GM12878 (cell line): Measurements from ENCODE around the gene POLRMT. TPM values are rescaled to one million over a fixed set of nuclear protein-coding genes. Genes with fewer than 3 reads are reported as not detected.

Experiments
- ATAC-seq: fragments of 200-7000 bp; cut with Tn5 transposase; 3 replicates; pipeline ENCODE4 v1.9.1; 2020; ENCODE audit warnings: mild to moderate bottlenecking, moderate library complexity
- BruUV-seq: library from RNA; stranded (reverse); fragments of 400-500 nt; replicated peaks from 2 replicates; lab custom pipeline; 2021; lab: Mats Ljungman, UMichigan
- CTCF ChIA-PET: fragments of 300-600 bp; sonication (Branson Sonifier 250); formaldehyde crosslinking; extraction: SDS; loops from one replicate; lab custom pipeline; 2021; ENCODE audit warnings: inconsistent platforms; lab: Yijun Ruan, JAX
- POLR2A ChIA-PET: fragments of 350-600 bp; formaldehyde crosslinking; extraction: SDS; loops from one replicate; lab custom pipeline; 2021; ENCODE audit warnings: inconsistent platforms; lab: Charles Lee
- RAD21 ChIA-PET: fragments of 300-600 bp; sonication (Branson Sonifier 250); formaldehyde crosslinking; loops from one replicate; lab custom pipeline; 2023; ENCODE audit warnings: antibody characterized with exemption; ENCODE audit not compliant: unreplicated experiment; lab: Charles Lee
- SMC1A ChIA-PET: fragments of 300-600 bp; sonication (Branson Sonifier 250); formaldehyde crosslinking; loops from one replicate; lab custom pipeline; 2023; ENCODE audit not compliant: unreplicated experiment, uncharacterized antibody; lab: Charles Lee
- DNase-seq: peaks from one replicate; pipeline ENCODE4 v3.0.0-alpha.2; 2011; ENCODE audit warnings: low read depth, low spot score
- FAIRE-seq: peaks from 3 replicates; lab custom pipeline; 2011; peaks lifted over from hg19 to GRCh38; lab: Jason Lieb, UNC
- H2AFZ ChIP-seq: 2 replicates; pipeline ENCODE4 v1.6.0; 2011; ENCODE audit warnings: low read depth, low read length, control low read depth; ENCODE audit not compliant: control insufficient read depth
- H3K27ac ChIP-seq: 2 replicates; pipeline ENCODE4 v1.5.1; 2011; ENCODE audit warnings: control low read depth; ENCODE audit not compliant: control insufficient read depth, insufficient read depth
- H3K27me3 ChIP-seq, 2 experiments: replicated peaks in 1 of 2; 2 replicates each; pipeline versions ENCODE4 v1.6.0 to v1.6.1; 2011; ENCODE audit warnings: low read length in 1 of 2; ENCODE audit not compliant: control insufficient read depth in 2 of 2, insufficient read depth in 2 of 2
- H3K36me3 ChIP-seq, 2 experiments: 2 replicates each; pipeline ENCODE4 v1.5.1; 2011; ENCODE audit warnings: low read length in 1 of 2; ENCODE audit not compliant: control insufficient read depth in 2 of 2, insufficient read depth in 2 of 2
- H3K4me1 ChIP-seq: 2 replicates; pipeline ENCODE4 v1.6.1; 2011; ENCODE audit warnings: mild to moderate bottlenecking, low read length, moderate library complexity, mixed read lengths; ENCODE audit not compliant: control insufficient read depth, insufficient read depth
- H3K4me2 ChIP-seq: 2 replicates; pipeline ENCODE4 v1.6.0; 2011; ENCODE audit warnings: control low read depth; ENCODE audit not compliant: control insufficient read depth, insufficient read depth
- H3K4me3 ChIP-seq: fragments of 200-600 bp; sonication (generic); 2 replicates; pipeline ENCODE4 v1.5.1; 2016
- H3K79me2 ChIP-seq: 2 replicates; pipeline ENCODE4 v1.6.0; 2011; ENCODE audit warnings: low read length; ENCODE audit not compliant: control insufficient read depth, insufficient read depth
- H3K9ac ChIP-seq: 2 replicates; pipeline ENCODE4 v1.8.0; 2011; ENCODE audit warnings: low read length, control low read depth, mixed read lengths; ENCODE audit not compliant: control insufficient read depth, insufficient read depth
- H3K9me3 ChIP-seq: replicated peaks from 3 replicates; pipeline ENCODE4 v1.5.1; 2011; ENCODE audit warnings: mild to moderate bottlenecking, low read length; ENCODE audit not compliant: control insufficient read depth, insufficient read depth
- H4K20me1 ChIP-seq: 2 replicates; pipeline ENCODE4 v1.6.0; 2011; ENCODE audit not compliant: control insufficient read depth, insufficient read depth
- ASH2L ChIP-seq: fragments of 300-600, 200-600 bp; sonication (generic); IDR thresholded peaks from 2 replicates; pipeline ENCODE4 v1.6.1; 2017; ENCODE audit warnings: low read depth, mild to moderate bottlenecking, borderline replicate concordance
- ATF2 ChIP-seq: IDR thresholded peaks from 2 replicates; pipeline ENCODE4 v1.6.1; 2012; ENCODE audit warnings: low read length, inconsistent platforms
- ATF3 ChIP-seq: IDR thresholded peaks from 2 replicates; pipeline ENCODE4 v1.6.1; 2011; ENCODE audit warnings: low read depth, mild to moderate bottlenecking, low read length, moderate library complexity, borderline replicate concordance; ENCODE audit errors: extremely low read depth
- BMI1 ChIP-seq: fragments of 450-650 bp; IDR thresholded peaks from 2 replicates; pipeline ENCODE4 v1.6.1; 2016; ENCODE audit warnings: mild to moderate bottlenecking, moderate library complexity, borderline replicate concordance
- ESRRA ChIP-seq: IDR thresholded peaks from 2 replicates; pipeline ENCODE4 v1.6.1; 2012; ENCODE audit warnings: mild to moderate bottlenecking, low read length, improper control_type of control experiment
- FOXK2 ChIP-seq: fragments of 450-650 bp; IDR thresholded peaks from 2 replicates; pipeline ENCODE4 v1.6.1; 2017; ENCODE audit warnings: mild to moderate bottlenecking, moderate library complexity
- GABPA ChIP-seq: IDR thresholded peaks from 2 replicates; pipeline ENCODE4 v1.6.1; 2014; ENCODE audit warnings: antibody characterized with exemption, low read depth, mild to moderate bottlenecking, inconsistent platforms
- HCFC1 ChIP-seq: fragments of 150-350 bp; IDR thresholded peaks from 2 replicates; pipeline ENCODE4 v1.6.1; 2014; ENCODE audit warnings: low read length
- HDAC2 ChIP-seq: fragments of 200-600 bp; sonication (generic); IDR thresholded peaks from 2 replicates; pipeline ENCODE4 v1.6.1; 2017
- HDAC6 ChIP-seq: fragments of 200-600 bp; sonication (generic); IDR thresholded peaks from one replicate; pipeline ENCODE4 v1.8.0; 2017; ENCODE audit warnings: antibody characterized with exemption; ENCODE audit not compliant: unreplicated experiment
- HDGF ChIP-seq: fragments of 450-650 bp; IDR thresholded peaks from 2 replicates; pipeline ENCODE4 v1.6.1; 2016; ENCODE audit warnings: antibody characterized with exemption
- IKZF1 ChIP-seq: fragments of 450-650 bp; conservative IDR thresholded peaks from 2 replicates; pipeline ENCODE4 v1.6.1; 2017; ENCODE audit warnings: antibody characterized with exemption, mild to moderate bottlenecking
- MEF2B ChIP-seq: fragments of 450-650 bp; IDR thresholded peaks from 2 replicates; pipeline ENCODE4 v1.6.1; 2018; ENCODE audit warnings: mild to moderate bottlenecking, moderate library complexity; ENCODE audit not compliant: partially characterized antibody, poor library complexity, severe bottlenecking
- MLLT1 ChIP-seq: fragments of 450-650 bp; IDR thresholded peaks from 2 replicates; pipeline ENCODE4 v1.6.1; 2016; ENCODE audit warnings: mild to moderate bottlenecking
- NBN ChIP-seq: fragments of 450-650 bp; IDR thresholded peaks from 2 replicates; pipeline ENCODE4 v1.6.1; 2016
- NFYB ChIP-seq: IDR thresholded peaks from 2 replicates; pipeline ENCODE4 v1.6.1; 2011; ENCODE audit warnings: low read depth, mild to moderate bottlenecking, low read length, improper control_type of control experiment, moderate library complexity; ENCODE audit not compliant: insufficient read depth
- NRF1 ChIP-seq: conservative IDR thresholded peaks from 2 replicates; pipeline ENCODE4 v1.6.1; 2011; ENCODE audit warnings: mild to moderate bottlenecking, low read depth, low read length, improper control_type of control experiment
- RCOR1 ChIP-seq: conservative IDR thresholded peaks from 2 replicates; pipeline ENCODE4 v1.6.1; 2012; ENCODE audit warnings: low read depth, low read length, improper control_type of control experiment
- SMAD5 ChIP-seq: IDR thresholded peaks from 2 replicates; pipeline ENCODE4 v1.6.1; 2016; ENCODE audit warnings: antibody characterized with exemption, low read depth
- SP1 ChIP-seq: IDR thresholded peaks from one replicate; pipeline ENCODE4 v1.6.1; 2011; ENCODE audit warnings: low read depth, low read length
- TAF1 ChIP-seq: IDR thresholded peaks from 2 replicates; pipeline ENCODE4 v1.6.1; 2011; ENCODE audit warnings: mild to moderate bottlenecking, low read depth, low read length, borderline replicate concordance
- WRNIP1 ChIP-seq: IDR thresholded peaks from 2 replicates; pipeline ENCODE4 v1.6.1; 2011; ENCODE audit warnings: low read depth, low read length, improper control_type of control experiment, borderline replicate concordance
- ZBED1 ChIP-seq: IDR thresholded peaks from 2 replicates; pipeline ENCODE4 v1.6.1; 2016; ENCODE audit warnings: borderline replicate concordance
- whole genome bisulfite sequencing: methylation state at CpG from one replicate; pipeline ENCODE4 v1.1.6; 2016; ENCODE audit warnings: low lambda C conversion rate; ENCODE audit not compliant: insufficient replicate concordance, insufficient coverage; ENCODE audit errors: missing lambda C conversion rate; 5-methylcytosine and 5-hydroxymethylcytosine counted together
- in situ Hi-C: fragments of 300-500 bp; cut with MboI; formaldehyde crosslinking; loops from 9 replicates; pipeline ENCODE4 v1.14.3; 2018; ENCODE audit warnings: mixed read lengths
- intact Hi-C: fragments of 100-400 bp; cut with micrococcal nuclease; formaldehyde crosslinking; loops from one replicate; pipeline ENCODE4 v1.14.2; 2022; ENCODE audit not compliant: unreplicated experiment
- polyA plus RNA-seq, 11 experiments: library from polyadenylated mRNA; depleted of rRNA in 4 of 11; unstranded in 6 of 11; stranded (reverse) in 5 of 11; fragments of >200 nt; fragmentation: Nextera tagmentation in 4 of 11; fragmentation: Illumina TruSeq in 1 of 11; extraction: Ambion mirVana in 4 of 11; extraction: Trizol in 1 of 11; gene quantifications; 1 replicate in 1 of 11; 2 replicates in 10 of 11; pipeline versions ENCODE4 v1.2.1 to v1.2.3, GENCODE V29; 2011 to 2016; ENCODE audit warnings: inconsistent platforms in 2 of 11, missing spikeins in 2 of 11, low read depth in 1 of 11
- total RNA-seq, 4 experiments: library from RNA; depleted of rRNA in 3 of 4; stranded (reverse); fragments of >200 nt in 3 of 4; fragmentation: Illumina TruSeq in 1 of 4; extraction: Trizol in 1 of 4; gene quantifications; 2 replicates each; pipeline versions ENCODE4 v1.2.1 to v1.2.3, GENCODE V29; 2013 to 2021

The POLRMT gene
- total and polyA plus RNA-seq, 10 of the 15 experiments (the other 5 are each of a cell fraction or from before 2014, with no cell fraction given): 9.9 to 57.6 (median 34.6) TPM

- intact Hi-C loops: loop anchor here (5.0 kb wide), 1 partner anchor 148 kb away; no protein-coding TSS in a partner anchor
- DNase-seq (no peak), ATAC-seq (peak; percentile 90), FAIRE-seq (no peak)
- POLR2A ChIA-PET: no interaction called here
- Histone ChIP-seq H4K20me1 (no peaks in the 10 kb centered on the region), H3K9ac (no peak overlapping the region), H3K4me3 (no peak overlapping the region), H3K9me3 (no peaks in the 10 kb centered on the region), H3K36me3 (peaks cover 0 to 30% of the 10 kb centered on the region in 2 experiments; a peak in 3 of 4 replicates), H2AFZ (no peak overlapping the region), H3K27me3 (peaks cover 4 to 9% of the 10 kb centered on the region in 2 experiments), H3K4me2 (no peak overlapping the region), H3K4me1 (no peaks in the 10 kb centered on the region), H3K79me2 (peaks cover 3% of the 10 kb centered on the region; the same call in 1 of the 2 replicates), H3K27ac (no peak overlapping the region)
- SMC1A ChIA-PET: interaction anchor here (1.1 kb wide), 1 partner anchor 150 kb away, joined by 3 read pairs; no protein-coding TSS in a partner anchor
- 42% methylated on average over 36 of the region's 38 CpGs for WGBS
- in situ Hi-C loops: loop anchor here (5.0 kb wide), 1 partner anchor 148 kb away; no protein-coding TSS in a partner anchor
- RAD21 ChIA-PET: interaction anchor here (1.8 to 2.8 kb wide), 2 partner anchors 10 to 150 kb away, joined by 7 to 11 read pairs; no protein-coding TSS in a partner anchor
- CTCF ChIA-PET: interaction anchor here (0.6 to 1.5 kb wide), 7 partner anchors 52 to 153 kb away, joined by 3 to 8 read pairs (median 4); no protein-coding TSS in a partner anchor
- BruUV-seq: no TSS peak
- no peak for TF ChIP-seq HCFC1
- no peak for TF ChIP-seq ASH2L
- 0 out of 2 replicates have a peak, but pooled peaks have one; percentile 11 for TF ChIP-seq TAF1
- no peak for TF ChIP-seq ESRRA
- TF ChIP-seq NRF1: no peak
- TF ChIP-seq GABPA: no peak
- TF ChIP-seq HDGF: no peak
- TF ChIP-seq MEF2B: no peak
- TF ChIP-seq ATF2: peak; percentile 30; the same call in 1 of the 2 replicates
- TF ChIP-seq NFYB: no peak
- TF ChIP-seq SP1: no peak
- no peak for TF ChIP-seq NBN
- TF ChIP-seq ATF3: no peak
- TF ChIP-seq WRNIP1: no peak
- TF ChIP-seq MLLT1: no peak
- TF ChIP-seq FOXK2: no peak
- TF ChIP-seq SMAD5: no peak
- no peak for TF ChIP-seq HDAC2
- no peak for TF ChIP-seq ZBED1
- TF ChIP-seq RCOR1: no peak
- TF ChIP-seq IKZF1: peak; percentile 55; the same call in 1 of the 2 replicates
- TF ChIP-seq BMI1: peak; percentile 44; the same call in 1 of the 2 replicates
- no peak for TF ChIP-seq HDAC6
These were observed 48.9 kb downstream of the POLRMT start for GRCh38 chr19:584240-585001.
